ENCODE measurements around the gene RABL2A. TPM values are rescaled to one million over a fixed set of nuclear protein-coding genes. Genes with fewer than 3 reads are reported as not detected.
"Not testable (repeated sequence)": the region's sequence is repeated elsewhere in the genome, so short reads cannot be mapped to it uniquely, and the experiment has no call there.

The RABL2A gene
- total RNA-seq, 1 experiment from 2014 or later = 29.6 TPM

- H3K4me1 Mint-ChIP-seq (ENCODE audit: low read depth, unreplicated experiment); H3K27ac Mint-ChIP-seq (ENCODE audit: unreplicated experiment); intact Hi-C loops (cut with micrococcal nuclease; ENCODE audit: unreplicated experiment); BruUV-seq (replicated peaks); CTCF ChIA-PET; DNase-seq; H3K4me3 Mint-ChIP-seq (ENCODE audit: low read depth, unreplicated experiment); H3K9me3 Mint-ChIP-seq (ENCODE audit: low read depth, unreplicated experiment); H3K36me3 Mint-ChIP-seq (ENCODE audit: insufficient read depth, unreplicated experiment): not testable (repeated sequence)
- H3K27me3 Mint-ChIP-seq (ENCODE audit: unreplicated experiment) = peaks cover 25% of the 10 kb centered on the region
Observed at GRCh38 chr2:113657735-113658134, 30.7 kb downstream of the RABL2A start.

- peaks cover 18% of the 10 kb centered on the region for H3K27me3 Mint-ChIP-seq (ENCODE audit: unreplicated experiment)
- H3K27ac Mint-ChIP-seq (ENCODE audit: unreplicated experiment); H3K4me1 Mint-ChIP-seq (ENCODE audit: low read depth, unreplicated experiment); CTCF ChIA-PET; H3K4me3 Mint-ChIP-seq (ENCODE audit: low read depth, unreplicated experiment); DNase-seq; H3K36me3 Mint-ChIP-seq (ENCODE audit: insufficient read depth, unreplicated experiment); intact Hi-C loops (cut with micrococcal nuclease; ENCODE audit: unreplicated experiment); H3K9me3 Mint-ChIP-seq (ENCODE audit: low read depth, unreplicated experiment); BruUV-seq (replicated peaks): not testable (repeated sequence)
Observed at GRCh38 chr2:113663285-113664060, 36.4 kb downstream of the RABL2A start.

- H3K27me3 Mint-ChIP-seq (ENCODE audit: unreplicated experiment); H3K27ac Mint-ChIP-seq (ENCODE audit: unreplicated experiment); DNase-seq; H3K4me1 Mint-ChIP-seq (ENCODE audit: low read depth, unreplicated experiment); intact Hi-C loops (cut with micrococcal nuclease; ENCODE audit: unreplicated experiment); BruUV-seq (replicated peaks); H3K4me3 Mint-ChIP-seq (ENCODE audit: low read depth, unreplicated experiment); H3K36me3 Mint-ChIP-seq (ENCODE audit: insufficient read depth, unreplicated experiment); CTCF ChIA-PET; H3K9me3 Mint-ChIP-seq (ENCODE audit: low read depth, unreplicated experiment): not testable (repeated sequence)
Observed at GRCh38 chr2:113664761-113665533, 37.9 kb downstream of the RABL2A start.

- H3K9me3 Mint-ChIP-seq (ENCODE audit: low read depth, unreplicated experiment); CTCF ChIA-PET; H3K27me3 Mint-ChIP-seq (ENCODE audit: unreplicated experiment); H3K4me3 Mint-ChIP-seq (ENCODE audit: low read depth, unreplicated experiment); intact Hi-C loops (cut with micrococcal nuclease; ENCODE audit: unreplicated experiment); H3K27ac Mint-ChIP-seq (ENCODE audit: unreplicated experiment); H3K4me1 Mint-ChIP-seq (ENCODE audit: low read depth, unreplicated experiment); H3K36me3 Mint-ChIP-seq (ENCODE audit: insufficient read depth, unreplicated experiment); DNase-seq; BruUV-seq (replicated peaks): not testable (repeated sequence)
Observed at GRCh38 chr2:113669013-113669412, 41.9 kb downstream of the RABL2A start.

GRCh38 chr2:113672326-113672932 lies 45.4 kb downstream of the RABL2A start:
- intact Hi-C loops (cut with micrococcal nuclease; ENCODE audit: unreplicated experiment) = no loop called here
- peaks cover 12% of the 10 kb centered on the region for H3K27me3 Mint-ChIP-seq (ENCODE audit: unreplicated experiment)
- no peaks in the 10 kb centered on the region for H3K9me3 Mint-ChIP-seq (ENCODE audit: low read depth, unreplicated experiment)
- no peak for DNase-seq
- H3K27ac Mint-ChIP-seq (ENCODE audit: unreplicated experiment) = no peak overlapping the region
- peaks cover 4% of the 10 kb centered on the region for H3K36me3 Mint-ChIP-seq (ENCODE audit: insufficient read depth, unreplicated experiment)
- H3K4me1 Mint-ChIP-seq (ENCODE audit: low read depth, unreplicated experiment) = peaks cover 4% of the 10 kb centered on the region
- no peak for TF ChIP-seq CTCF (IDR thresholded peaks at IDR 0.05; ENCODE audit: unreplicated experiment)
- no TSS peak for BruUV-seq (replicated peaks)
- no peak overlapping the region for H3K4me3 Mint-ChIP-seq (ENCODE audit: low read depth, unreplicated experiment)
- CTCF ChIA-PET = interaction anchor here (0.6 kb wide), 1 partner anchor 24 kb away, joined by 3 read pairs; no protein-coding TSS in a partner anchor

GRCh38 chr2:113675875-113676274 lies 48.8 kb downstream of the RABL2A start:
- peaks cover 16% of the 10 kb centered on the region for H3K4me1 Mint-ChIP-seq (ENCODE audit: low read depth, unreplicated experiment)

More at GRCh38 chr2:113675875-113676274, 48.8 kb downstream of the RABL2A start:
- Mint-ChIP-seq H3K9me3 (ENCODE audit: low read depth, unreplicated experiment) (no peaks in the 10 kb centered on the region), H3K36me3 (ENCODE audit: insufficient read depth, unreplicated experiment) (no peaks in the 10 kb centered on the region), H3K27me3 (ENCODE audit: unreplicated experiment) (peaks cover 12% of the 10 kb centered on the region), H3K27ac (ENCODE audit: unreplicated experiment) (no peak overlapping the region), H3K4me3 (ENCODE audit: low read depth, unreplicated experiment) (no peak overlapping the region)
- CTCF ChIA-PET = no interaction called here
- no peak for DNase-seq
- intact Hi-C loops (cut with micrococcal nuclease; ENCODE audit: unreplicated experiment) = no loop called here
- no peak for TF ChIP-seq CTCF (IDR thresholded peaks at IDR 0.05; ENCODE audit: unreplicated experiment)
- BruUV-seq (replicated peaks) = no TSS peak
